CD4-positive, alpha-beta T cell treated with Interleukin-10 for 1 hour (primary cell): ENCODE data around the gene KIAA1586.
"Not testable (repeated sequence)": the region's sequence is repeated elsewhere in the genome, so short reads cannot be mapped to it uniquely, and the experiment has no call there.

ENCODE experiments used
- DNase-seq: peaks from one replicate; pipeline ENCODE4 v3.0.0-alpha.2; 2020

KIAA1586 gene

DNA sequence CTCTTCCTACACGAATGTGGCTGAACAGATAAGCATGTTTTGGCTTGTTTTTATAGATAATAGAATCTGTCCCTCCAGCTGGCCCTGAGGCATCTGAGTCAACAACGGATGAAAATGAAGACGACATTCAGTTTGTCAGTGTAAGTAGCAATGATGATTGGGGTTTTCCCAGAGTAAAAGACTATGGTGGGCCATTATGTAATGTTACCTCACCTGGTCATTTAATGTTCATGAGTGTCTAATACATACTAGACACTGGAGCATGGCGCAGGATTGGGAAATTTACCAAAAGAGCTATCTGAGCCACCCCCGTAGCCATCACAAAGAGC lies 728 bp downstream of the KIAA1586 start:
- DNase-seq: not testable (repeated sequence)

DNA sequence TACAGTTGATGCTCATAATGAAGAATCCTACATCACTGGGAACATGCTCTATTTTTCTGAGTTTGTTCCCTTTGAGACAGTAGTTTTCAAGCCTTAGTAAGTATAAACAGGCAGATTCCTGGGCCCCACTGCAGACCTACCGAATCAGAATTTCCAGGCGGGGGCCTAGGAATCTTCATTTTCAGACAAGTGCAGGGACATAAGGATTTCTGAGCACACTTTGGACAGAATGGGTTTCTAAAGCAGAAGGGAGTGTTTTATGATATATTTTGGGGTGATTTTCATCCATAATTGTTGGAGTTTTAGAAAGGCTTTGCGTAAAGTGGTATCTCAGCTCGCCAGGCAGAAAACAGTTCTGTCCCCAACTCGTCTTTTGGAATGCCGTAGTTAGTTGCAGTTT lies 1.4 kb downstream of the KIAA1586 start:
- not testable (repeated sequence) for DNase-seq

DNA sequence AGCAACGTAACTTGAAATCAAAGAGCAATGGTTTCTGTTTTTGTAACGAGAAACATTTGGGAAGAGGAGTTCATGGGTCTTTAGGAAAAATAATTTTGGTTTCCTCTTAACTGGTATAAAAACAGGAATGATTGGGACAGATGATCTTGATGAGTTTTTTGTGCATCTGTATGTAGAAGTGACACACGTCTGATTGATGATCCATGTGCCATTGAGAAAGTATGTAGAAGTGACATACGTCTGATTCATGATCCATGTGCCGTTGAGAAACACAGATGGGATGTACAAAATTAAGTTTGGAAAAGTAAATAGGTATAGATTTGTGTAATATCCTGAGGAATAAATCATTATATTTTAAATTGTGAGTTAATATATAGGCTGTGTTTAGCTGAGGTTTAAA lies 2.1 kb downstream of the KIAA1586 start:
- DNase-seq: no peak

- DNase-seq: no peak
Observed at GRCh38 chr6:57063847-57064246, 17.4 kb downstream of the KIAA1586 start.

DNA sequence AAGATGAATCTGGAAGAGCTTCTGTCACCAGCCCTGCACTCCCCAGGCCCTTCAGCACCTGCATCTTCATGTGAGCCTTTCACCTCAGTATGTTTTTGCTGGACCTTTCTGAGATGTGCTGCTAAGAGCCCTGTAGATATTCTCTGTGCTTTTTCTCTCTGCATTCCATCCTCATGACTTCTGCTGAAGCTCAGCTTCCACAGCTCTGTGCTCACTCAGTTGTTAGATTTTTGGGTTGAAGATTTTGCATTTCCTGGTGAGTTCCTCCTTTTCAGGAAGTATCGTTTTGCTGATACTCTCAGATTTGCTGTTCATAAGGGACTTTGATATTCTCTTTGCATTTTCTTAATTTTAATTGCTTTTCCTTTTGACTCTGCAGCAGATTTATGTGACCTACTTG lies 18.3 kb downstream of the KIAA1586 start:
- DNase-seq: no peak

- DNase-seq: no peak
Observed at GRCh38 chr6:57068061-57068460, 21.6 kb downstream of the KIAA1586 start.

DNA sequence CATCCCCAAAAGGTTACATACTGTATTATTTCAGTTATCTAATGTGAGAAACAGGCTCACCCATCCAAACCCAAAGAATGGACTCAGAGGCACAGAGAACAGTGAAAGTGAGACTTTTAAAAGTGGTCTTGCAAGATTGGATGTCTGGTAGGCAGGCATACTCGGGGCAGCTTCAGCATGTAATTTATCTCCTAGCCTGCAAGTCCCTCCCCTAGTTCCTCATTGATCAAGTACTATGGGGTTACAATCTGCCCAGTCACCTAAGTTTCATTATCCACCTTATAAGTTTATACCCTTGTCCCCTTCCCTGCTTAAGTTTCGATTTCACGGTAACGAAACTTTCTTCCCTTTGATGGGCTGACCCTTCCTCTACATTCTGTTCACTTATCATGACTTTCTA lies 22.7 kb downstream of the KIAA1586 start:
- DNase-seq: no peak

DNA sequence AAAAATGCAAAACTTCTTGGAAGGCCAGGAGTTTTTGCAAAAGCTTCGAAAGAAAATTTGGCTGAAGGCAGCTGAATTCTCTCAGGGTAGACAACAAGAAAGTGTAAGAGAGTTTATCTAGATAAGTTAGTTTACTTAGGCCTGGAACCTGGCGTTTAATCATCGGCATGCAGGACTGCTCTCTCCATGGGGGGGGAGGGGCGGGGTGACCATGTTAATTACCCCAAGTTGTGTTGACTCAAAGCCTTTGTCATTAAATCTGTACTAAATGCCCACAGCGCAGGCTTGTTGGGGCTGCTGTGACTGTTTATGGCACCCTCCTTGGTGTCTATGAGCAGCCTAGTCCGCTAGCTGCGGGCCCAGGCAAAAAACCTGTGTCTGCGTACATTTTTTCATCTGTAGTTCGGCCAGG lies 23.4 kb downstream of the KIAA1586 start:
- DNase-seq: no peak

GRCh38 chr6:57072108-57072507 lies 25.6 kb downstream of the KIAA1586 start:
- no peak for DNase-seq

DNA sequence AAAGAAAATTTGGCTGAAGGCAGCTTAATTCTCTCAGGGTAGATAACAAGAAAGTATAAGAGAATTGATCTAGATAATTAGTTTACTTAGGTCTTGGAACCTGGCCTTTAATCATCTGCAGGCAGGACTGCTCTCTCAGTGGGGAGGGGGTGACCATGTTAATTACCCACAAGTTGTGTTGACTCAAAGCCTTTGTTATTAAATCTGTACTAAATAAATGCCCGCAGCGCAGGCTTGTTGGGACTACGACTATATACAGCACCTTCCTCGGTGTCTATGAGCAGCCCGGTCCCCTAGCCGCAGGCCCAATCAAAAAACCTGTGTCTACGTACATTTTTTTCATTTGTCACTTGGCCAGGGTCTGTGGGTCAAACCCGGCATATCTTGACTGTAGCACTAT lies 27.9 kb downstream of the KIAA1586 start:
- DNase-seq: no peak

GRCh38 chr6:57075092-57075491 lies 28.6 kb downstream of the KIAA1586 start:
- no peak for DNase-seq

DNA sequence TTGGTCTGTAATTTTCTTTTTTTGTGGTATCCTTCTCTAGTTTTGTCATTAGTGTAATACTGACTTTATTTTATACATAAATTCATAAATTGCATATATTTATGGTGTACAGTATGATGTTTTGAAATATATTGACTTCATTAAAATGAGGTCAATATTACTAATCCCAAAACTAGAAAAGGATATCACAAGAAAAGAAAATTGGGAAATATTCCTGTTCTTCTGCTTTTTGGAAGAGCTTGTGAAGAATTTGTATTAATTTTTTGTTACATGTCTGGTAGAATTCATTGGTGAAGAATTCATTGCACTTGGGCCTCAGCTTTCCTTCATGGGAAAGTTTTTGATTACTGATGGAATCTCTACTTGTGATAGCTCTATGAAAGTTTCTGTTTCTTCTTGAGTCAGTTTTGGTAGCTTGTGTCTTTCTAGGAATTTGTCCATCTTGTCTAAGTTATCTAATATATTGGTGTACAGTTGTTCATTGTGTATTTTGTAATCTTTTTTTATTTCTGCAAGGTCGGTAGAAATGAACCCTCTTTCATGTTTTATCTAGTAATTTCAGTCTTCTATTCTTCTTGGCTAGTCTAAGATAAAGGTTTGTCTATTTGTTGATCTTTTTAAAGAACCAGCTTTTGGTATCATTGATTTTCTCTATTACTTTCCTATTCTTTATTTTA lies 32.2 kb downstream of the KIAA1586 start:
- no peak for DNase-seq

GRCh38 chr6:57085471-57085870 lies 39.0 kb downstream of the KIAA1586 start:
- no peak for DNase-seq

DNA sequence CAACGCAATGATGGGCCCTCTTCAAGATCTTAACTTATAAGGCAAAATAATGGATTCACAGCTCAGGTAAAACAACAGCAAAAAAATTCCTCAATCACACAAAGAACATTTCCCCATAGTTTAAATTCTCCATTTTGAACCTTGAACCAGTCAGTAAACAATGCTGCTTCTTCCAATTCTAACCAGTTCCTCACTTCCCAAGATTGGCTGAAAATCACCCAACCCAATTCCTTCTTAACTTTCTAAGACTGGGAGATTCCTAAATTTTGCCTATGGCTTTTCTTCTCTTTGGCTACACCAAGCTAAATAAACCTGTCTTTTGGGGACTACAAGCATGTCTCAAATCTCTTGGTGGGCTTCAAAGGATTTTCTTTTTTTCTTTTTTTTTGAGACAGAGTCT lies 40.4 kb downstream of the KIAA1586 start:
- DNase-seq: no peak

- DNase-seq: no peak
Observed at GRCh38 chr6:57087916-57088315, 41.4 kb downstream of the KIAA1586 start.

- no peak for DNase-seq
Observed at GRCh38 chr6:57089265-57089664, 42.8 kb downstream of the KIAA1586 start.

GRCh38 chr6:57089687-57090457 lies 43.4 kb downstream of the KIAA1586 start, which contains the start of gene ZNF451:
TSS of gene ZNF451 (plus strand) at chr6:57090188. CDS start at chr6:57090254, 66 bp downstream.
- DNase-seq: peak; percentile 96

- not testable (repeated sequence) for DNase-seq
Observed at GRCh38 chr6:57090458-57091067, 44.1 kb downstream of the KIAA1586 start.

DNA sequence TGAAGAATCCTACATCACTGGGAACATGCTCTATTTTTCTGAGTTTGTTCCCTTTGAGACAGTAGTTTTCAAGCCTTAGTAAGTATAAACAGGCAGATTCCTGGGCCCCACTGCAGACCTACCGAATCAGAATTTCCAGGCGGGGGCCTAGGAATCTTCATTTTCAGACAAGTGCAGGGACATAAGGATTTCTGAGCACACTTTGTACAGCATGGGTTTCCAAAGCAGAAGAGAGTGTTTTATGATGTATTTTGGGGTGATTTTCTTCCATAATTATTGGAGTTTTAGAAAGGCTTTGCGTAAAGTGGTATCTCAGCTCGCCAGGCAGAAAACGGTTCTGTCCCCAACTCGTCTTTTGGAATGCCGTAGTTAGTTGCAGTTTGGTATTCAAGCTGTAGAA lies 44.9 kb downstream of the KIAA1586 start:
- DNase-seq: not testable (repeated sequence)

DNA sequence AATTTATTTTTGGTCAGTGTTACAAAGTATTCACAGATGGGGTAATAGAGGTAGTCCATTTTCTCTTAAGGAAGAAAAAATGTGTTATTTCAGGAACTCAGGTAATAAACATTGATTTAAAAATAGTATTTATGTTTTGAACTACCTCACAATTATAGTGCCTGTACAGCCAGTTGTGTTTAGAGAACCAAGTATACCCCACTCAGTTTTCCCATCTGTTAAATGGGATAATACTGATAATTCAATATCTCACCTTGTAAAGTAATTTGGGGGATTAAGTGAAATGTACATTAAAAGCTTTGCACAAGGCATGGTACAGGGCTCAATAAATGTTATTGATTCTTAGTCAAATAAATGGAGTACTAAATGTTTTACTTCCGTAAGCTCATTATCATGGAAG lies 48.2 kb downstream of the KIAA1586 start:
- DNase-seq: no peak

DNA sequence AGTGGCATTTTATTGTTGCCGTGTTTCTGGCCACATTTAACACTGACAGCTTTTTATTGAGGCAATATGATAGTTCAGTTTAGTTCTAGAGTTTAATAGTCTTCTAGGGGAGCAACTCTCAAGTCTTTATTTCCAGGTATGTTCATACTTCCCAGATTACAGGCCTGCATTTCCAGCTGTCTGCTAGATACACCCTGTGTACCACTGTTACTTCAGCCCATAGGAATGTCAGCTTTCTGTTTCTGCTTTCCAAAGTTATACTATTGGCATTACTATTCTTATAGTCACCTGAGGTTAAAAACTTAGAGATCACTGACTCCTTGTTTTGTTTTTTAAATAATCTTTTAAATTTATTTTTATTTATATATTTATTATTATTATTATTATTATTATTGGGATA lies 51.1 kb downstream of the KIAA1586 start:
- DNase-seq: no peak

DNA sequence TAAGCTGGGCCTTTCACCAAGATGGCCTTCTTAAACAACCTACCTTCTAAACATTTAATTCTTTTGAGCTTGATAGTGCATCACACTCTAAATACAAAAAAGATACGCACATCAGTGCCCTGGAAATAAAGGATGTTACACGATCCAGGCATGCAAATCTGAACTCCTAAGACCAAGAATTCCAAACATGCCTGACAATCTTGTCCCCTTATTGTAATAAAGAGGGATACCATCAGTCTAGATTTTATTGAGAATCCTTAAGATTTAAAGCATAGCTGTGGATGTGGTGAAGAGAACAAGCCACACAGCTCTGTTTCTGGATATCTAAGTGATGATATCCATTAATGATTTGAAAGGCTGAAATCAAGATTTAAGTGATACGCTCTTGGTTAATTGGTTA lies 56.5 kb downstream of the KIAA1586 start:
- DNase-seq: no peak

GRCh38 chr6:57104336-57104735 lies 57.8 kb downstream of the KIAA1586 start:
- DNase-seq: no peak
